GM18502 (cell line): ENCODE data around the gene METTL9.
"Not testable (repeated sequence)": the region's sequence is repeated elsewhere in the genome, so short reads cannot be mapped to it uniquely, and the experiment has no call there.

ENCODE experiments used
- ATAC-seq: cut with Tn5 transposase; IDR thresholded peaks from one replicate; pipeline ENCODE4 v1.9.1; 2021; ENCODE audit warnings: mild to moderate bottlenecking; ENCODE audit not compliant: unreplicated experiment, poor library complexity

METTL9 gene

DNA sequence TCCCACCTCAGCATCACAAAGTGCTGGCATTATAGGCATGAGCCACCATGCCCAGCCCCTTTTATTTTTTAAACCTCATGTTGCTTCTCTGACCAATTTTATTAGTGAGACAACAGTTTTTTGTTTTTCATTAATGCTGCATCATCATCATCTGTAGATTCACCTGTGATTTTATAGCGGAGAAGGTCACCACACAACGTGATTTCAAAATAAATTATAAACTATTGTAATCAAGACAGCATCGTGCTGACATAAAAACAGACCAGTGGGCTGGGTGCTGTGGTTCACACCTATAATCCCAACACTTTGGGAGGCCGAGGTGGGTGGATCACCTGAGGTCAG, 28.7 kb upstream of the METTL9 start:
- ATAC-seq, result no peak

- ATAC-seq, result not testable (repeated sequence)
Measured at GRCh38 chr16:21573506-21573905, 25.9 kb upstream of the METTL9 start.

GRCh38 chr16:21574372-21574771, 25.0 kb upstream of the METTL9 start:
- ATAC-seq, result no peak

- ATAC-seq, result not testable (repeated sequence)
Measured at GRCh38 chr16:21576323-21576722, 23.1 kb upstream of the METTL9 start.

GRCh38 chr16:21577487-21577886, 21.9 kb upstream of the METTL9 start:
- ATAC-seq, result not testable (repeated sequence)

DNA sequence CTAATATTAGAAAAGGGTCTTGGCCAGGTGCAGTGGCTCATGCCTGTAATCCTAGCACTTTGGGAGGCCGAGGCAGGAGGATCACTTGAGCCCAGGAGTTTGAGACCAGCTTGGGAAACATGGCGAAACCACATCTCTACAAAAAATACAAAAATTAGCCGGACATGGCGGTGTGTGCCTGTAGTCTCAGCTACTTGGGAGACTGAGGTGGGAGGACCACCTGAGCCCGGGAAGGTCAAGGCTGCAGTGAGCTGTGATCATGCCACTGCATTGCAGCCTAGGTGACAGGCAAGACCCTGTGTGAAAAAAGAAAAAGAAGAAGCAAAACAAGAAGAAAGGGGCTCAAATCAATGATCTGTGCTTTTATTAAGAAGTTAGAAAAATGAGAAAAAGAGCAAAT, 21.1 kb upstream of the METTL9 start:
- not testable (repeated sequence) for ATAC-seq

DNA sequence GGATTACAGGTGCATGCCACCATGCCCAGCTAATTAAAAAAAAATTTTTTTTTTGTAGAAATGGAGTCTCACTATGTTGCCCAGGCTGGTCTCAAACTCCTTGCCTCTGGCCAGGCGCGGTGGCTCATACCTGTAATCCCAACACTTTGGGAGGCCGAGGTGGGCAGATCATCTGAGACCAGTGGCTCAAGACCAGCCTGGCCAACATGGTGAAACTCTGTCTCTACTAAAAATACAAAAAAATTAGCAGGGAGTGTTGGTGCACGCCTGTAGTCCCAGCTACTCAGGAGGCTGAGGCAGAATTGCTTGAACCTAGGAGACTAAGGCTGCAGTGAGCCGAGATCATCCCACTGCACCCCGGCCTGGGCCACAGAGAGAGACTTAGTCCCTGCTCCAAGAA, 19.2 kb upstream of the METTL9 start:
- ATAC-seq, result not testable (repeated sequence)

DNA sequence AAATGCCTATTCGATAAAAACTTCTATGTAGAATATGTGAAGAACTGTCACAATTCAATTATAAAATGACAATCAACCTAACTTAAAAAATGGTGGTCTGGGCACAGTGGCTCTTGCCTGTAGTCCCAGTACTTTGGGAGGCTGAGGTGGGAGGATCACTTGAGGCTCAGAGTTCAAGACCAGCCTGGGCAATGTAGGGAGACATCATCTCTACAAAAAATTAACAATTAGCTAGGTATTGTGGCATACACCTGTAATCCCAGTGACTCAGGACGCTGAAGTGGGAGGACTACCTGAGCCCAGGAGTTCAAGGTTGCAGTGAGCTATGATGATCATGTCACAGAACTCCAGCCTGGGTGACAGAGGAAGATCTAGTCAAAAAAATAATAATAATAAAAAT, 18.6 kb upstream of the METTL9 start:
- ATAC-seq, result no peak

GRCh38 chr16:21584817-21585216, 14.6 kb upstream of the METTL9 start:
- ATAC-seq, result no peak

- not testable (repeated sequence) for ATAC-seq
Measured at GRCh38 chr16:21588593-21588992, 10.8 kb upstream of the METTL9 start.

- ATAC-seq, result no peak
Measured at GRCh38 chr16:21589551-21589950, 9.8 kb upstream of the METTL9 start.

- no peak for ATAC-seq
Measured at GRCh38 chr16:21590287-21590686, 9.1 kb upstream of the METTL9 start.

DNA sequence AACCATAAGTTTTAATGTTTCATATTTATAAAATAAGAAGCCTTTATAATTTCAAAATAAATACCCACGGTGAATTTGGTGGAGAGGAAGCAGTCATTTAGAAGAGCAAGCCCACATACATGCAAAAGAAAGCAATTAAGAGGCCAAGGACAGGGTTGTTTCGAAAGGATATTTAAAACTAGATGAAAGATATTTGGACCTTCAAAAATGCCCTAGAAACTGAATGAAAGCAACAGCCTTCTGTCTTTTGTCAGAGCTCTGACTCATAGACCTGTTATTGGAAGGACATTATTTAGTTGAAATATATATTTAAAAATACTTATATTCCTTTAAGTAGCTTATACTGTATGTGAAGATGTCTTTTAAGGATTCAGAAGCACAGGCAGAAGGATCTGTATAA, 8.6 kb upstream of the METTL9 start:
- no peak for ATAC-seq

GRCh38 chr16:21592191-21592590, 7.2 kb upstream of the METTL9 start:
- ATAC-seq, result no peak

- ATAC-seq, result no peak
Measured at GRCh38 chr16:21593530-21594289, 5.7 kb upstream of the METTL9 start.

DNA sequence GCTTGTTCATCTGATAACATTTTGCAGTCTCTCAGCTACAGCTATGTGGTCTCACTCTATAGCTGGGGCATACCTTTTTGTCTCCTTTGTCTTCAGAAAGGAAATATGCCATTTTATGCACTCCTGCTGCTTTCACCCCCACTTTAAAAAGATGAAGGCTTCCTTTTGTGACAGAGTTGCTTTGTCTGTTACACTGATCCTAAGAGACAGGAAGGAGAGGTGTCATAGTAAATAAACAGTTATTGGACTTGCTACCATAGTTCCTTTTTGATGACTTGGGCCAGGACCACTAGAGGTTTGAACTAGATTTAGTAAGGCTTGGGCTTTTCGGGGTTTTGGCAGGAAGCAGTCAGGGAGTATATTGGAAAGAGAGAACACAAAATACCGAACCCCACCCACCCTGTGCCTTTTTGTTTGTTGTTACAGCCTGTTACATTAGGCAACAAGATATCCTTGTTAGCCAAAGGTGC, 1.8 kb upstream of the METTL9 start:
- ATAC-seq, result no peak

DNA sequence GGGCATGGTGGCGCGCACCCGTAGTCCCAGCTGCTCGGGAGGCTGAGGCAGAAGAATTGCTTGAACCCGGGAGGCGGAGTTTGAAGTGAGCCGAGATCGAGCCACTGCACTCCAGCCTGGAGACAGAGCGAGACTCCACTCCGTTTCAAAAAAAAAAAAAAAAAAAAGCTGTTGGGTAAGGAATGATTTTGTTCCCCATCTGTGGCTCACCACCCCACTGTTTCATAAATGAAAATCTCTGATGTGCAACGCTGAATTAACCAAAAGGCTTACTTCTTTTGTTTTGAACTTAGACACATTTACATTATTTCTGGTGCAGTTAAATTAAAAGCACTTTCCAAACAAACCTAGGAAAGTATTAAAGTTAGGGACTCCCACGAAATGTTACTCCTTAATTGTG, 1.2 kb upstream of the METTL9 start:
- ATAC-seq, result no peak

DNA sequence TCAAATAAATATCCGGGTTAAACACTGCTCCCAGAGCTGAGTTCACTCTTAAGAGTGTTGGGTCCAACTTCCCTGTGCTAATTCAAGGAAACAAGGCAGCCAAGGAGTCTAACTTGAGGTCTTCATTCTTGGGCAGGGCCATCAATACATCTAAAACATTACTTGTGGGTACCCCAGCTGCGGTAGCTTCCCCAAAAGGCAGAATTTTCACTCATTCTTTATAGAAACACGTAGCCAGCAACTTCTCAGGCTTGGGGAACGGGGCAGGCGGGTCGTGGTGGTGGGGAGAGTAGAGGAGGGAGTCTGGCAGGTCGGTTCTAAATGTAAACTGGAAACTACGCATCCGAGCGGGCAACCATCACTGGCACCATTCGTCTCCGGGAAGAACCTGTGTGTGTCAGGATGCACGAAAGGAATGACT, 666 bp upstream of the METTL9 start:
- ATAC-seq, result no peak

GRCh38 chr16:21600031-21600773, 825 bp downstream of the METTL9 start:
- peak; percentile 27 for ATAC-seq

GRCh38 chr16:21602785-21603184, 3.4 kb downstream of the METTL9 start:
- no peak for ATAC-seq

- ATAC-seq, result no peak
Measured at GRCh38 chr16:21603928-21604327, 4.6 kb downstream of the METTL9 start.

DNA sequence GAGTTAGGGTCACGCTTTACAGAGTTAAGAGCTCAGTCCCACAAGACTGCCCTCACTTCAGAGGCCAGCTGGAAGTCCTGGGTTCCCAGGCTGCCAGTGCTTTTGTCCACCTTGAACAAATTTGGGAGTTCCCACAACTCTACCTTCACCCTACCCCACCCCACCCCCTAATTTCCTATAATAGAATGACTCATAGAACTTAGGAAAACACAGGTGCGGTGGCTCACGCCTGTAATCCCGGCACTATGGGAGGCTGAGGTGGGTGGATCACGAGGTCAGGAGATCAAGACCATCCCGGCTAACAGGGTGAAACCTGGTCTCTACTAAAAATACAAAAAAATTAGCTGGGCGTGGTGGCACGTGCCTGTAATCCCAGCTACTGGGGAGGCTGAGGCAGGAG, 6.5 kb downstream of the METTL9 start:
- not testable (repeated sequence) for ATAC-seq
